ENCODE results near the gene HSPA4. TPM values are rescaled to one million over a fixed set of nuclear protein-coding genes. Genes with fewer than 3 reads are reported as not detected.

Gene HSPA4
- total RNA-seq, 1 experiment from 2014 or later: 296 TPM

DNA sequence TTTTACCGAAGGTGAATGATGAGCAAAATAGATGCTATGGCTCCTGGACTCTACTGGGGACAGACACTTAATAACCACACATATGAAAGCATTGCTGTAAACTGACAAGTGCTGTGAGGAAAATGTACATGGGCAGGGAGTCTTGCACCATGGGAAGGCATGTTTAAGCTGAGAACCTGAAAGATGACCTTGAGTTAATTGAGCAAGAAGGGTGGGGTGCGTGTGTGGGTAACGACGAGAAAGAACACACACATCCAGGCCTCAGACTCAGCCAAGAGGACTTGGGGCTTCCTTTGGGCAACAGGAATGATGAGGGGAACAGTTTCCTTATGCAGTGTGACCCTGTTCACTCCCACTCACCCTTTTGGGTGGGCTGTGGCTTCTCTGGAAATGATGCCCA lies 73.1 kb downstream of the HSPA4 start:
- no TSS peak for BruUV-seq (replicated peaks)
- no peaks in the 10 kb centered on the region for H3K4me1 Mint-ChIP-seq (ENCODE audit: low read depth, unreplicated experiment)
- no peak for DNase-seq
- intact Hi-C loops (cut with micrococcal nuclease; ENCODE audit: unreplicated experiment): no loop called here
- no peaks in the 10 kb centered on the region for H3K9me3 Mint-ChIP-seq (ENCODE audit: low read depth, unreplicated experiment)
- CTCF ChIA-PET: no interaction called here
- H3K27ac Mint-ChIP-seq (ENCODE audit: unreplicated experiment): no peak overlapping the region
- H3K36me3 Mint-ChIP-seq (ENCODE audit: insufficient read depth, unreplicated experiment): no peaks in the 10 kb centered on the region
- TF ChIP-seq, protein P1, sequence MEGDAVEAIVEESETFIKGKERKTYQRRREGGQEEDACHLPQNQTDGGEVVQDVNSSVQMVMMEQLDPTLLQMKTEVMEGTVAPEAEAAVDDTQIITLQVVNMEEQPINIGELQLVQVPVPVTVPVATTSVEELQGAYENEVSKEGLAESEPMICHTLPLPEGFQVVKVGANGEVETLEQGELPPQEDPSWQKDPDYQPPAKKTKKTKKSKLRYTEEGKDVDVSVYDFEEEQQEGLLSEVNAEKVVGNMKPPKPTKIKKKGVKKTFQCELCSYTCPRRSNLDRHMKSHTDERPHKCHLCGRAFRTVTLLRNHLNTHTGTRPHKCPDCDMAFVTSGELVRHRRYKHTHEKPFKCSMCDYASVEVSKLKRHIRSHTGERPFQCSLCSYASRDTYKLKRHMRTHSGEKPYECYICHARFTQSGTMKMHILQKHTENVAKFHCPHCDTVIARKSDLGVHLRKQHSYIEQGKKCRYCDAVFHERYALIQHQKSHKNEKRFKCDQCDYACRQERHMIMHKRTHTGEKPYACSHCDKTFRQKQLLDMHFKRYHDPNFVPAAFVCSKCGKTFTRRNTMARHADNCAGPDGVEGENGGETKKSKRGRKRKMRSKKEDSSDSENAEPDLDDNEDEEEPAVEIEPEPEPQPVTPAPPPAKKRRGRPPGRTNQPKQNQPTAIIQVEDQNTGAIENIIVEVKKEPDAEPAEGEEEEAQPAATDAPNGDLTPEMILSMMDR (IDR thresholded peaks at IDR 0.05; ENCODE audit: unreplicated experiment): no peak
- no peak overlapping the region for H3K4me3 Mint-ChIP-seq (ENCODE audit: low read depth, unreplicated experiment)
- H3K27me3 Mint-ChIP-seq (ENCODE audit: unreplicated experiment): peaks cover 75% of the 10 kb centered on the region

DNA sequence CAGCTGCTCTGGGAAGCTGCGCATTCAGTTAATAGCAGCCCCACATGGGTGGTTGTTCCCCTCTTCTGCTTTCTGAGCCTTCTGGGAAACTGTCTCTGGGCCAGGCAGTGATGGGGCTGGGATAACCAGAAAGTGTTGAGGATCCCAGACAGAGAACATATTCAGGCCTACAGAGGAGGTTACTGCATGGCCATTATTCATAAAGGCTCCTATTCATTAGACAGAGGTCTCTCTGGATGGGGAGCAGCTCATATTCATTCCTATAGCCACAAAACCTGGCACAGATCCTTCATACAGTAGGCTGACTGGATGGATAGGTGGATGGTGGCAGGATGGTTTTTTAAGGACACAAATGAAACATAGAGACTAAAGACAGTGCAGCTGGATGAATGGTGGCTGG lies 76.3 kb downstream of the HSPA4 start:
- H3K27ac Mint-ChIP-seq (ENCODE audit: unreplicated experiment): no peak overlapping the region
- H3K27me3 Mint-ChIP-seq (ENCODE audit: unreplicated experiment): peaks cover 76% of the 10 kb centered on the region
- TF ChIP-seq, protein P1 (IDR thresholded peaks at IDR 0.05; ENCODE audit: unreplicated experiment): no peak
- H3K4me1 Mint-ChIP-seq (ENCODE audit: low read depth, unreplicated experiment): no peaks in the 10 kb centered on the region
- DNase-seq: no peak
- CTCF ChIA-PET: no interaction called here
- no peaks in the 10 kb centered on the region for H3K36me3 Mint-ChIP-seq (ENCODE audit: insufficient read depth, unreplicated experiment)
- intact Hi-C loops (cut with micrococcal nuclease; ENCODE audit: unreplicated experiment): no loop called here
- no peak overlapping the region for H3K4me3 Mint-ChIP-seq (ENCODE audit: low read depth, unreplicated experiment)
- BruUV-seq (replicated peaks): no TSS peak
- H3K9me3 Mint-ChIP-seq (ENCODE audit: low read depth, unreplicated experiment): no peaks in the 10 kb centered on the region

DNA sequence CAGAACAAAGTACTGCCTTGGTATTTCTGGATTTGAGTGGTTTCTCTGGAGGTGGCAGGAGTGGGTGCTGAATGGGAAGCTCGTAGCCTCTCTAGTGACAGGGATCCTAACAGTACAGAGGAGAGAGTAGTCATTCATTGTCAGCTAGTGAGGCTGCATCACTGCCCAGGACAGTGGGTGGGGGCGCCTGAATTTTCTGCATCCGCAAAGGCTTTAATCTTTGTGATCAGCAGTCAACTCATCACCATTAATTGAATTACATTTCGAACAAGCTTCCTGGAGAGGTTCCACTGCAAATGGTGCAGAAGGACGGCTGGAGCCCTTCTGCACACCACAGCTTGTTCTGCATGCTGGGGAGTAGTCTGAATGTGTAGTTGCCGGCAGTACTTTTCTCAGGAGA lies 77.5 kb downstream of the HSPA4 start:
- no peak for DNase-seq
- no peaks in the 10 kb centered on the region for H3K4me1 Mint-ChIP-seq (ENCODE audit: low read depth, unreplicated experiment)
- CTCF ChIA-PET: interaction anchor here (1.3 kb wide), 1 partner anchor 12 kb away, joined by 3 read pairs; no protein-coding TSS in a partner anchor
- peaks cover 64% of the 10 kb centered on the region for H3K27me3 Mint-ChIP-seq (ENCODE audit: unreplicated experiment)
- H3K4me3 Mint-ChIP-seq (ENCODE audit: low read depth, unreplicated experiment): no peak overlapping the region
- H3K9me3 Mint-ChIP-seq (ENCODE audit: low read depth, unreplicated experiment): no peaks in the 10 kb centered on the region
- intact Hi-C loops (cut with micrococcal nuclease; ENCODE audit: unreplicated experiment): no loop called here
- no peaks in the 10 kb centered on the region for H3K36me3 Mint-ChIP-seq (ENCODE audit: insufficient read depth, unreplicated experiment)
- no peak overlapping the region for H3K27ac Mint-ChIP-seq (ENCODE audit: unreplicated experiment)
- TF ChIP-seq, protein P1 (IDR thresholded peaks at IDR 0.05; ENCODE audit: unreplicated experiment): no peak
- no TSS peak for BruUV-seq (replicated peaks)

DNA sequence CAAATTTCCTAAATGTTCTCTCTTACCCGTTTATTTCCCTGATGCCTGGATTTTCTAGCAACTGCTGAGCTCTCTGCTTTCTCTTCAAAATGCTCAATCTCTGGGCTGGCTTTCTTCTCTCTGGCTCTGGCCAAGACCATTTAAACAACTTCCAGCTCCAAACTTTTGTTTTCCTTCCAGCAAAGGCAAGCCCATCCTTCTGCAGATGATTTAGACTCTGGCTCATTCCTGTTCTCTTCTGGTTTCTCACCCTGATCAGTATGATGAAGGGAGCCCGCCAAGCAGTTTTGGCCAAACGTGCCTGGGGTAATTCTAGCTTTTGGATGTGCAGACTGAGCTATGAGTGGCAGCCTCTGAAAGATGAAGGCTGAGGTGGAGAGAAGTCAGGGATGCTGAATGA lies 78.1 kb downstream of the HSPA4 start:
- no peaks in the 10 kb centered on the region for H3K36me3 Mint-ChIP-seq (ENCODE audit: insufficient read depth, unreplicated experiment)
- intact Hi-C loops (cut with micrococcal nuclease; ENCODE audit: unreplicated experiment): no loop called here

More for the DNA sequence above, 78.1 kb downstream of the HSPA4 start:
- CTCF ChIA-PET: interaction anchor here (1.3 kb wide), 1 partner anchor 11 kb away, joined by 3 read pairs; no protein-coding TSS in a partner anchor
- BruUV-seq (replicated peaks): no TSS peak
- DNase-seq: no peak
- H3K4me1 Mint-ChIP-seq (ENCODE audit: low read depth, unreplicated experiment): no peaks in the 10 kb centered on the region
- no peak overlapping the region for H3K4me3 Mint-ChIP-seq (ENCODE audit: low read depth, unreplicated experiment)
- H3K27ac Mint-ChIP-seq (ENCODE audit: unreplicated experiment): no peak overlapping the region
- no peaks in the 10 kb centered on the region for H3K9me3 Mint-ChIP-seq (ENCODE audit: low read depth, unreplicated experiment)
- peaks cover 57% of the 10 kb centered on the region for H3K27me3 Mint-ChIP-seq (ENCODE audit: unreplicated experiment)
- TF ChIP-seq, protein P1 (IDR thresholded peaks at IDR 0.05; ENCODE audit: unreplicated experiment): no peak
